HCEC 1CT (cell line): ENCODE data around the gene LMNTD2.

ENCODE experiments used
- DNase-seq: peaks from one replicate; pipeline ENCODE4 v3.0.0-alpha.2; 2017

The LMNTD2 gene

GRCh38 chr11:506995-507726 lies 53.4 kb downstream of the LMNTD2 start, which contains the start of gene RNH1:
RNH1 (minus strand) TSS chr11:507242; CDS start chr11:502162, 5,080 bp downstream.
- DNase-seq = peak; percentile 94

DNA sequence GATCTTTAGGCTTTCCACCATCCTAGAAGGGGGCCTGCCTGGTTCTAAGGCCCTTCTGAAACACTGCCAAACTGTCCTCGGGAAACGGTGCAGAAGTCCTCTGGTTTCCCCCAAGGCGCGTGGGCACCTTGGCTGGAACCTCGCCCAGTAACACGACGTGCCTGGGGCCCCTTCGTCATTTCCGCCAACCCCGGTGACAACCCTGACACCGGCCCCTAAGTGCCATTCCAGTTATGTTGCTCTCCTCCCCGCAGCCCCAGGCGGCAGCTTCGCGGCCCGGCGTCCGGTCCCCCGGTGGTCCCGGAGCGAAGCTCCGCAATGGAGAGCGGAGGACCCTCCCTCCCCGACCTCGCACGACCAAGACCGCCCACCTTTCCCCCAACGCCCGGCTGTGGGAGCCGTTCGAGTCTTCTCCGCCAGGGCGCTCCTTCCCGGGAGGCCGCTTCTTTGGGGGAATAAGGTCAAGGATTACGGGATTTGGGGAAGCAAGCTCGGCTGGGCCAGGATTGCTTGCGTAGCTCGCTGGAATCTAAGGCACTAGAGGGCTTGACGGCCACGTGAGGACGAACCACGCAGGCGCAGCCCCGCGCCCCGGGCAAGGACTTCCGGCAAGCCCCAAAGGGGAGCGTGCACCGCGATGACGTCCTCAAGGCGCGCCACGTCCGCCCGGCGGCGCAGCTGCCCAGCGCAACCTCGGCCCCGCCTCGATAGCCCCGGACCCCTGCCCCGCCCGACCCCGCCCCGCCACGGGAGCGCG lies 54.1 kb downstream of the LMNTD2 start:
- peak; percentile 96 for DNase-seq

- no peak for DNase-seq
Measured at GRCh38 chr11:504994-505344, 55.6 kb downstream of the LMNTD2 start.
